Bronchial epithelial cell (primary cell): ENCODE measurements around the gene SNX18. TPM values are rescaled to one million over a fixed set of nuclear protein-coding genes. Genes with fewer than 3 reads are reported as not detected.

Experiments used
- DNase-seq: peaks from one replicate; pipeline ENCODE4 v3.0.0-alpha.2; 2010; ENCODE audit warnings: low read depth
- FAIRE-seq: peaks from 2 replicates; lab custom pipeline; 2011; peaks lifted over from hg19 to GRCh38; lab: Jason Lieb, UNC
- H3K27me3 ChIP-seq: 2 replicates; pipeline ENCODE4 v1.5.1; 2011; ENCODE audit warnings: low read length; ENCODE audit not compliant: control insufficient read depth, insufficient read depth
- H3K36me3 ChIP-seq: 2 replicates; pipeline ENCODE4 v1.5.1; 2011; ENCODE audit warnings: low read length; ENCODE audit not compliant: control insufficient read depth, insufficient read depth
- H3K4me3 ChIP-seq: 2 replicates; pipeline ENCODE4 v1.5.1; 2011; ENCODE audit warnings: mild to moderate bottlenecking, low read depth, low read length, control low read depth
- total RNA-seq: library from RNA; depleted of rRNA; stranded (reverse); fragments of >200 nt; gene quantifications from 2 replicates; pipeline ENCODE4 v1.2.1, GENCODE V29; 2014
- TF ChIP-seq, protein P1 (sequence below): IDR thresholded peaks from 2 replicates; pipeline ENCODE4 v1.5.1; 2011; ENCODE audit warnings: mild to moderate bottlenecking, moderate library complexity, low read length, control low read depth, inconsistent platforms; ENCODE audit not compliant: insufficient read depth, severe bottlenecking

SNX18 gene
- total RNA-seq, 1 donor from 2014 or later = 25.8 TPM

DNA sequence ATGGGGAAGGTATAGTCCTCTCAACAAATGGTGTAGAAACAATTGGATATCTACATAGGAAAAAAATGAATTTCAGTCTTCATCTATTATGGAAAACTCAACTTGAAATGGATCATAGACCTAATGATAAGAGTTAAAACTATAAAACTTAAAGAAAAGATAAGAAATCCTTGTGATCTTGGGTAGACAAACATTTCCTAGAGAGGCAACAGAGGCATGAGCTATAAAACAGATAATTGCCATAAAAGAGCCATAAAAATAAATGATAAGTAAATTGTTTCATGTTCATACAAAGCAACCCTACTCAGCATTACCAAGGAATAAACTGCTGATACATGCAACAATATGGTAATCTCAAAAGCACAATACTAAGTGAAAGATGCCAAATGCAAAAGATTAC, 76.2 kb downstream of the SNX18 start:
- no peaks in the 10 kb centered on the region for H3K27me3 ChIP-seq
- no peak for FAIRE-seq

DNA sequence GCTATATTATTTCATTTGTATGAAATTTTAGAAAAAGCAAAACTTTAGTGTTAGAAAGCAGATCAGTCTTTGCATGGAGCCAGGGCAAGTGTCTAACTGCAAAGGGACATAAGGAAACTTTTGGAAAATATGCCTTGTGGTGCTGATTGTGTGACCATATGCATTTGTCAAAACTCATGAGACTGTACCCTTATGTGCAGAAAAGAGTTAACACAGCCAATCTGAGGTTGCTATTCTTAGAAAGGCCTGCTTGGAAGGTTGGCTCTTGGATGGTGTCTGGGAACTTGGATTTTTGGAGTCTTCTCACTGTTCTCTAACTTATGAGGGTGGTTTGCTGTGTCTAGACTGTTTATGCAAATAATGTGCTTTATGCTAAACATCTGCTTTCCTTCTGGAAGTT, 76.6 kb downstream of the SNX18 start:
- Histone ChIP-seq H3K4me3 (no peak overlapping the region), H3K27me3 (no peaks in the 10 kb centered on the region), H3K36me3 (no peaks in the 10 kb centered on the region)
- FAIRE-seq = no peak
- TF ChIP-seq, protein P1, sequence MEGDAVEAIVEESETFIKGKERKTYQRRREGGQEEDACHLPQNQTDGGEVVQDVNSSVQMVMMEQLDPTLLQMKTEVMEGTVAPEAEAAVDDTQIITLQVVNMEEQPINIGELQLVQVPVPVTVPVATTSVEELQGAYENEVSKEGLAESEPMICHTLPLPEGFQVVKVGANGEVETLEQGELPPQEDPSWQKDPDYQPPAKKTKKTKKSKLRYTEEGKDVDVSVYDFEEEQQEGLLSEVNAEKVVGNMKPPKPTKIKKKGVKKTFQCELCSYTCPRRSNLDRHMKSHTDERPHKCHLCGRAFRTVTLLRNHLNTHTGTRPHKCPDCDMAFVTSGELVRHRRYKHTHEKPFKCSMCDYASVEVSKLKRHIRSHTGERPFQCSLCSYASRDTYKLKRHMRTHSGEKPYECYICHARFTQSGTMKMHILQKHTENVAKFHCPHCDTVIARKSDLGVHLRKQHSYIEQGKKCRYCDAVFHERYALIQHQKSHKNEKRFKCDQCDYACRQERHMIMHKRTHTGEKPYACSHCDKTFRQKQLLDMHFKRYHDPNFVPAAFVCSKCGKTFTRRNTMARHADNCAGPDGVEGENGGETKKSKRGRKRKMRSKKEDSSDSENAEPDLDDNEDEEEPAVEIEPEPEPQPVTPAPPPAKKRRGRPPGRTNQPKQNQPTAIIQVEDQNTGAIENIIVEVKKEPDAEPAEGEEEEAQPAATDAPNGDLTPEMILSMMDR = no peak
- no peak for DNase-seq

More for the DNA sequence above, 76.2 kb downstream of the SNX18 start:
- Histone ChIP-seq H3K36me3 (no peaks in the 10 kb centered on the region), H3K4me3 (no peak overlapping the region)
- TF ChIP-seq, protein P1 = no peak
- DNase-seq = no peak

DNA sequence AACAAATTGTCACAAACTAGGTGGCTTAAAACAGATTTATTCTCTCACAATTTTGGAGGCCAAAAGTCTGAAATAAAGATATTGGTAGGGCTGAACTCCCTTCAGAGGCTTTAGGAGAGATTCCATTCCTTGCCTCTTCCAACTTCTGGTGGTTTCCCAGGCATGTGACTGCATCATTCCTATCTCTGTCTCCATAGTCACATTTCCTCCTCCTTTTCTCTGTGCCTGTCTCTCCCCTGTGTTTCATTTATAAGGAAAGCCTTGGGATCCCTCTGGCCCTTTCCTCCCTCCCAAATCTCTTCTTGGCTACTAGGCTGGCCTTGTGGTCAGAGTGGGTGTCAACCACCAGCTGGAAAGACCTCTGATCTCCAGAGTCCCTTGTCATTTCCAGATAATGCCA, 78.2 kb downstream of the SNX18 start:
- DNase-seq = no peak
- TF ChIP-seq, protein P1 = no peak
- no peak for FAIRE-seq

More for the DNA sequence above, 78.2 kb downstream of the SNX18 start:
- no peaks in the 10 kb centered on the region for H3K36me3 ChIP-seq
- H3K27me3 ChIP-seq = no peaks in the 10 kb centered on the region
- no peak overlapping the region for H3K4me3 ChIP-seq

Other genes with a start within 250 kb of the SNX18 start
- gene ARL15, start 207.2 kb upstream of the SNX18 start, total RNA-seq = 13.7 and 19.1 TPM in 2 replicates
- gene HSPB3, start 62.1 kb upstream of the SNX18 start, total RNA-seq = not detected in 2 replicates